Tibial artery (tissue), 4 donors: ENCODE data around the gene PPID.
"Not testable (repeated sequence)": the region's sequence is repeated elsewhere in the genome, so short reads cannot be mapped to it uniquely, and the experiment has no call there.

Source experiments
- DNase-seq, 2 donors: peaks; one replicate each; pipeline ENCODE4 v3.0.0-alpha.2; 2019
- H3K27ac ChIP-seq, 2 donors: fragments of 200-600 bp; sonication (generic) in 1 of 2; 1 replicate in 1 of 2; 2 replicates in 1 of 2; pipeline ENCODE4 v1.5.1; 2018 to 2019; ENCODE audit warnings: mild to moderate bottlenecking in 1 of 2
- H3K27me3 ChIP-seq, 2 donors: fragments of 200-600 bp; sonication (generic) in 1 of 2; one replicate each; pipeline versions ENCODE4 v1.5.1 to v1.6.0; 2016 to 2019
- H3K36me3 ChIP-seq, 3 donors: fragments of 200-600 bp; sonication (generic) in 2 of 3; one replicate each; pipeline ENCODE4 v1.5.1; 2016 to 2019; ENCODE audit warnings: mild to moderate bottlenecking in 2 of 3
- H3K4me1 ChIP-seq, 4 donors: fragments of 200-600 bp; sonication (generic) in 2 of 4; 1 replicate in 3 of 4; 2 replicates in 1 of 4; pipeline ENCODE4 v1.5.1; 2016 to 2019
- H3K4me3 ChIP-seq, 2 donors: fragments of 200-600 bp; sonication (generic) in 1 of 2; 1 replicate in 1 of 2; 2 replicates in 1 of 2; pipeline ENCODE4 v1.5.1; 2018 to 2019; ENCODE audit warnings: mild to moderate bottlenecking in 2 of 2
- H3K9me3 ChIP-seq, 3 donors: fragments of 200-600 bp; sonication (generic) in 1 of 3; one replicate each; pipeline ENCODE4 v1.5.1; 2016 to 2019
- CTCF ChIP-seq, 2 experiments: fragments of 200-600 bp in 1 of 2; fragments of 450-650 bp in 1 of 2; IDR thresholded peaks; one replicate each; pipeline ENCODE4 v1.5.1; 2017 to 2019; ENCODE audit warnings: antibody characterized with exemption in 2 of 2, mild to moderate bottlenecking in 1 of 2, moderate library complexity in 1 of 2
- intact Hi-C: fragments of 100-400 bp; cut with DNase I; formaldehyde crosslinking; loops from one replicate; pipeline ENCODE4 v1.15.0; 2023; ENCODE audit warnings: low total_unique reads

PPID gene

DNA sequence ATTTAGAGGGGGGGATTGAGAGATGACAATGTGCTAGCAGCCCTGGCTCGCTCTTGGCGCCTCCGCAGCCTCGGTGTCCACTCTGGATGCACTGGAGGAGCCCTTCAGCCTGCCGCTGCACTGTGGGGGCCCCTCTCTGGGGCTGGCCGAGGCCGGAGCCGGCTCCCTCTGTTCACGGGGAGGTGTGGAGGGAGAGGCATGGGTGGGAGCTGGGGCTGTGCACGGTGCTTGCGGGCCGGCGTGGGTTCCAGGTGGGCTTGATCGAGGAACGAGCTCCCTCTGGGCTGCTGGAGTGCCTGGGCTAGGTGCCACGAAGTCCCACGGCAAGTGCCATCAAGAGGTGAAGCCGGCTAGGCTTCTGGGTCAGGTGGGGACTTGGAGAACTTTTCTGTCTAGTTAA is 58.4 kb downstream of the PPID start:
- DNase-seq: no peak
- H3K4me3 ChIP-seq: no peak overlapping the region
- intact Hi-C loops: no loop called here

GRCh38 chr4:158663707-158664625 is 59.2 kb downstream of the PPID start:
- H3K4me1 ChIP-seq, H3K27me3 ChIP-seq, intact Hi-C loops, H3K4me3 ChIP-seq, DNase-seq, H3K9me3 ChIP-seq, H3K36me3 ChIP-seq, H3K27ac ChIP-seq: not testable (repeated sequence)

More for the DNA sequence above, 58.4 kb downstream of the PPID start:
- H3K4me1 ChIP-seq: no peaks in the 10 kb centered on the region
- no peaks in the 10 kb centered on the region for H3K36me3 ChIP-seq
- no peaks in the 10 kb centered on the region for H3K9me3 ChIP-seq
- TF ChIP-seq CTCF (IDR thresholded peaks at IDR 0.05): no peak
- no peak overlapping the region for H3K27ac ChIP-seq
- H3K27me3 ChIP-seq: no peaks in the 10 kb centered on the region

GRCh38 chr4:158663255-158663654 is 59.9 kb downstream of the PPID start:
- H3K9me3 ChIP-seq, H3K4me1 ChIP-seq, H3K4me3 ChIP-seq, H3K36me3 ChIP-seq, DNase-seq, H3K27ac ChIP-seq, intact Hi-C loops, H3K27me3 ChIP-seq: not testable (repeated sequence)
